ENCODE measurements around the gene ACTRT2. TPM values are rescaled to one million over a fixed set of nuclear protein-coding genes. Genes with fewer than 3 reads are reported as not detected.

Gene ACTRT2
- total and polyA plus RNA-seq, 3 donors from 2014 or later: 64.2 to 183 (median 143) TPM

- no peaks in the 10 kb centered on the region for H3K27me3 ChIP-seq
- H3K36me3 ChIP-seq (ENCODE audit: low read depth, missing control alignments): no peaks in the 10 kb centered on the region
- peaks cover 11% of the 10 kb centered on the region for H3K4me1 ChIP-seq
- no peak overlapping the region for H3K27ac ChIP-seq
- TF ChIP-seq POLR2A (IDR thresholded peaks at IDR 0.05): no peak
- TF ChIP-seq, protein P1, sequence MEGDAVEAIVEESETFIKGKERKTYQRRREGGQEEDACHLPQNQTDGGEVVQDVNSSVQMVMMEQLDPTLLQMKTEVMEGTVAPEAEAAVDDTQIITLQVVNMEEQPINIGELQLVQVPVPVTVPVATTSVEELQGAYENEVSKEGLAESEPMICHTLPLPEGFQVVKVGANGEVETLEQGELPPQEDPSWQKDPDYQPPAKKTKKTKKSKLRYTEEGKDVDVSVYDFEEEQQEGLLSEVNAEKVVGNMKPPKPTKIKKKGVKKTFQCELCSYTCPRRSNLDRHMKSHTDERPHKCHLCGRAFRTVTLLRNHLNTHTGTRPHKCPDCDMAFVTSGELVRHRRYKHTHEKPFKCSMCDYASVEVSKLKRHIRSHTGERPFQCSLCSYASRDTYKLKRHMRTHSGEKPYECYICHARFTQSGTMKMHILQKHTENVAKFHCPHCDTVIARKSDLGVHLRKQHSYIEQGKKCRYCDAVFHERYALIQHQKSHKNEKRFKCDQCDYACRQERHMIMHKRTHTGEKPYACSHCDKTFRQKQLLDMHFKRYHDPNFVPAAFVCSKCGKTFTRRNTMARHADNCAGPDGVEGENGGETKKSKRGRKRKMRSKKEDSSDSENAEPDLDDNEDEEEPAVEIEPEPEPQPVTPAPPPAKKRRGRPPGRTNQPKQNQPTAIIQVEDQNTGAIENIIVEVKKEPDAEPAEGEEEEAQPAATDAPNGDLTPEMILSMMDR (IDR thresholded peaks at IDR 0.05): no peak
- H3K9me3 ChIP-seq: no peaks in the 10 kb centered on the region
- 83 to 93% methylated on average over 5 to 7 of the region's 7 CpGs for WGBS, 2 donors
- no peak for DNase-seq
- no peak overlapping the region for H3K4me3 ChIP-seq
- intact Hi-C loops (cut with DNase I; ENCODE audit: low total_unique reads): no loop called here
Measured at GRCh38 chr1:2977886-2978611, 43.2 kb upstream of the ACTRT2 start.

GRCh38 chr1:2978691-2979190 lies 42.5 kb upstream of the ACTRT2 start:
- Histone ChIP-seq H3K4me3 (no peak overlapping the region), H3K9me3 (no peaks in the 10 kb centered on the region), H3K36me3 (ENCODE audit: low read depth, missing control alignments) (no peaks in the 10 kb centered on the region), H3K27ac (no peak overlapping the region), H3K4me1 (peaks cover 12% of the 10 kb centered on the region), H3K27me3 (no peaks in the 10 kb centered on the region)
- intact Hi-C loops (cut with DNase I; ENCODE audit: low total_unique reads): no loop called here
- TF ChIP-seq POLR2A (IDR thresholded peaks at IDR 0.05): no peak
- TF ChIP-seq, protein P1 (IDR thresholded peaks at IDR 0.05): no peak
- DNase-seq: peak; percentile 1
- whole genome bisulfite sequencing, 2 donors: 84% methylated on average over 11 of the region's 11 CpGs; no CpG with 5 or more reads in 1 of the 2 donors

DNA sequence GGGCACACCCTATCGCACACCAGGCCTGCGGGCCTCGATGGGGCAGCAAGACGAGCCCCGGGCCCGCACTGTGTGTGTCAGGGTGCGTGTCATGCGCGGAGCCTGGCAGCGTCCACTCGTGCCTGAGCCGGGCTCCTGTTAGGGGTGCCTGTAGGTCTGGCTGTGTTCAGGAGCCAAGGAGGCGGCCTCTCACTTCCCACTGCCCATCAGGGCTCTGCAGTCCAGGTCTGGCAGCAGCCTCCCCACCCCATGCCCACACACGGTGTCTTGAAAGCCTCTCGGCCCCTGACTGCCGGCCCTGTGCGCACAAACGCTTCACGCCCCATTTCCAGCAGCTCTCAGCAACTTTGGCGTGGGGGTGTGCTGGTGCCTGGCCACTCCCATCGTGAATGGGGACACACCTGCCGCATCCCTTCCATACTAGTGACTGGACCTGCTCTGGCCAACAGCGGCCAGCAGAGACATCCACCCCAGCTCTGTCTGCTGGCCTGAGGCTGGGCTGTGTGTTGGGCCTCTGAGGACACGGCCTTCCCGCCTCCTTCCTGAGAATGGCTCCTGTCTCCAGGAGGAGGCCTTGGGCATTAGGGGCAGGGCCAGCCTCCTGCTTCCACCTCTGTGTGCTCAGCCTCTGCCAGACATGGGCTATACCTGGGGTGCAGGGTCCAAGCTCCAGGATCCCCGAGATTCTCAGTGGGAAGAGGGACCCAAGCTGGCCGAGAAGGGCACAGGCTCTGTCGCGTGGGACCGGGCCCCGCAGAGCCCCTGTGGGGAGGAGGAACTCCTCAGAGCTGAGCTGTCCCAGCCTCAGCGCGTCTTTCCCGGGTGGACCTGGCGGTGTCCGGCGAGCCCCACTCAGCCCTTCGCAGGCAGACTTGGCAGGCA lies 41.8 kb upstream of the ACTRT2 start:
- Histone ChIP-seq H3K4me3 (no peak overlapping the region), H3K27ac (no peak overlapping the region), H3K36me3 (ENCODE audit: low read depth, missing control alignments) (no peaks in the 10 kb centered on the region), H3K9me3 (no peaks in the 10 kb centered on the region), H3K27me3 (no peaks in the 10 kb centered on the region), H3K4me1 (peaks cover 17% of the 10 kb centered on the region)
- intact Hi-C loops (cut with DNase I; ENCODE audit: low total_unique reads): no loop called here
- DNase-seq: peak; percentile 9
- WGBS, 2 donors: 81 to 88% methylated on average over 14 to 38 of the region's 38 CpGs
- TF ChIP-seq, protein P1 (IDR thresholded peaks at IDR 0.05): no peak

- intact Hi-C loops (cut with DNase I; ENCODE audit: low total_unique reads): no loop called here
- DNase-seq: peak; percentile 6
- 82 to 85% methylated on average over 25 of the region's 25 CpGs for WGBS, 2 donors
- H3K9me3 ChIP-seq: no peaks in the 10 kb centered on the region
- H3K27me3 ChIP-seq: no peaks in the 10 kb centered on the region
- H3K4me3 ChIP-seq: no peak overlapping the region
- H3K36me3 ChIP-seq (ENCODE audit: low read depth, missing control alignments): no peaks in the 10 kb centered on the region
- peaks cover 14% of the 10 kb centered on the region for H3K4me1 ChIP-seq
- no peak overlapping the region for H3K27ac ChIP-seq
- no peak for TF ChIP-seq POLR2A (IDR thresholded peaks at IDR 0.05)
Measured at GRCh38 chr1:2980073-2980791, 41.0 kb upstream of the ACTRT2 start.

DNA sequence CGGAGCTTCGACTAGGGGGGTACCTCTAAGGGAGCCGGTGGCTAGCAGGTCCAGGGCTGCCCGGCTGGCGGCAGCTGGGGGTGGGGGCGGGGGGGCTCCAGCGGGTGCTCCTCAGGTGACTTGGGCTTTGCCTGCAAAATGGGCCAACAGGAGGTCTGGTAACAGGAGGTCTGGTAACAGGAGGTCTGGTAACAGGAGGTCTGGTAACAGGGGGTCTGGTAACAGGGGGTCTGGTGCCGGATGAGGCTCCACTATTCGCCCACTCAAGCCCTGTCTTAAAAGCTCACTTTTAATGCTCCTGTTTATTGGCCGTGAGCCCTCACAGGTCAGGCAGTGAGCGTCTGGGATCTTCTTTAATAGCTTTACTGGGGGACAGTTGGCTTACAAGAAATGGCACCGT lies 40.4 kb upstream of the ACTRT2 start:
- Histone ChIP-seq H3K9me3 (no peaks in the 10 kb centered on the region), H3K4me3 (no peak overlapping the region), H3K4me1 (peaks cover 9% of the 10 kb centered on the region), H3K36me3 (ENCODE audit: low read depth, missing control alignments) (no peaks in the 10 kb centered on the region), H3K27me3 (no peaks in the 10 kb centered on the region), H3K27ac (no peak overlapping the region)
- peak; percentile 6 for DNase-seq
- WGBS, 2 donors: 83 to 92% methylated on average over 11 to 12 of the region's 12 CpGs
- intact Hi-C loops (cut with DNase I; ENCODE audit: low total_unique reads): no loop called here
- TF ChIP-seq POLR2A (IDR thresholded peaks at IDR 0.05): no peak
- TF ChIP-seq, protein P1 (IDR thresholded peaks at IDR 0.05): no peak
